ENCODE results near the gene KCNN1. TPM values are rescaled to one million over a fixed set of nuclear protein-coding genes. Genes with fewer than 3 reads are reported as not detected.

KCNN1 gene
- total and polyA plus RNA-seq, 8 donors: 0.06 to 2.8 (median 2.1) TPM

DNA sequence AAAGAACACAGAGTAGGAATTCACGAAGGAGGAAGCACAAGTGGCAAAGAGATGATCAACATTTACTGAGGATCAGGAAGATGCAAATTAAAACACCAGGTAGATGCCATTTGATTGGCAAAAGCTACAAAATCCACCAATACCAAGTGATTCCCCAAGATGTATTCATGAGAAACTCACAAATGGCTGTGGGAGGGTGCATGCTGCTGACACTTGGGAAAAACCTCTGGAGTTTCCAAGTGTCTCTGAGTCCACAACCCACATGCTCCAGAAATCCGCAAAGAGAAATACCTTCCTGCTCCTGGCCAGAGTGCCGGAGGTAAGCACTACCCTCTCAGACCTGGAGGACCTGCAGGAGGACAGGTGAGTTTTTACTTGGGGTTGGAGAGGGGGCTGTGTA, 76.8 kb downstream of the KCNN1 start:
- no peaks in the 10 kb centered on the region for H3K9me3 ChIP-seq
- no peak for ATAC-seq
- no peaks in the 10 kb centered on the region for H3K27me3 ChIP-seq
- H3K4me3 ChIP-seq: no peak overlapping the region
- H3K36me3 ChIP-seq: no peaks in the 10 kb centered on the region
- peaks cover 8 to 22% of the 10 kb centered on the region in 2 donors for H3K4me1 ChIP-seq
- no peak for DNase-seq
- no peak for TF ChIP-seq CTCF (IDR thresholded peaks at IDR 0.05)
- no peak overlapping the region for H3K27ac ChIP-seq
- intact Hi-C loops (cut with DNase I): no loop called here

- peak overlapping the region in 1 of 2 donors; percentile 33 for H3K4me3 ChIP-seq
- no peak for TF ChIP-seq CTCF (IDR thresholded peaks at IDR 0.05)
- H3K27me3 ChIP-seq: no peaks in the 10 kb centered on the region
- ATAC-seq (peak; percentile 88), DNase-seq (peak; percentile 49 to 90 (median 83))
- intact Hi-C loops (cut with DNase I): no loop called here
- H3K27ac ChIP-seq: peak overlapping the region; percentile 72 to 74
- no peaks in the 10 kb centered on the region for H3K36me3 ChIP-seq
- peaks cover 8 to 33% of the 10 kb centered on the region in 2 donors for H3K4me1 ChIP-seq
- no peaks in the 10 kb centered on the region for H3K9me3 ChIP-seq
Measured at GRCh38 chr19:18044825-18045304, 78.0 kb downstream of the KCNN1 start.

DNA sequence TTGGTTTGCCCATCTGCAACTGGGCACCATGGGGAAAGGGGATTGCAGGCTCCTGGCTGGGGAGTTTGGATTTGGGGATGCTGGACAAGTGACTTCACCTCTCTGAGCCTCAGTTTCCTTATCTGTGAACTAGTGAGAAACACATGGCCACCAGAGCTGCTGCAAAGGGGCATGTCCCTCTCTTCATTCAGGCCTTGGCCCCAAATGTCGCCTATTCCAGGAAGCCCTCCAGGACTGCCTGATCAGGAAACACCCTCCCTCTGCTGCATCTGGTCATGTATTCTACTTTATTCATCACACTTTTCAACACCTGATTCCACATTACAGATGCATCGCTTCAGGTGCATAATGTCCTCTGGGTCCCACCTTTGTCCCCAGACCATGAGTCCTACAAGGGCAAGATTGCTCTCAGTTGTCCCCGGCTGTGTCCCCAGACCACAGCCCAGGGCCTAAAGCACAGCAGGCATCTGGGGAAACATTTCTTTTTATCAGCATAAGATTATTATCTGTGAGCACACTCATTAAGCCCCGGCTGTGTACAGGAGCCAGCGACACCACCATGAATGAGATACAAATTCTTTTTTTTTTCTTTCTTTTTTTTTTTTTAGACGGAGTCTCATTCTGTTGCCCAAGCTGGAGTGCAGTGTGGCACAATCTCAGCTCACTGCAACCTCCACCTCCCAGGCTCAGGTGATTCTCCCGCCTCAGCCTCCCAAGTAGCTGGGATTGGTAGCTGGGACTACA, 78.6 kb downstream of the KCNN1 start:
- H3K4me1 ChIP-seq: peaks cover 8 to 40% of the 10 kb centered on the region in 2 donors
- DNase-seq (no peak), ATAC-seq (no peak)
- H3K9me3 ChIP-seq: no peaks in the 10 kb centered on the region
- H3K27ac ChIP-seq: peak overlapping the region; percentile 72 to 74
- peak overlapping the region in 1 of 2 donors; percentile 33 for H3K4me3 ChIP-seq
- H3K36me3 ChIP-seq: no peaks in the 10 kb centered on the region
- intact Hi-C loops (cut with DNase I): no loop called here
- TF ChIP-seq CTCF (IDR thresholded peaks at IDR 0.05): no peak
- no peaks in the 10 kb centered on the region for H3K27me3 ChIP-seq

- H3K4me3 ChIP-seq: no peak overlapping the region
- no peak for TF ChIP-seq CTCF (IDR thresholded peaks at IDR 0.05)
- ATAC-seq: no peak
- no peaks in the 10 kb centered on the region for H3K9me3 ChIP-seq
- intact Hi-C loops (cut with DNase I): no loop called here
- peak overlapping the region in 1 of 2 donors; percentile 72 for H3K27ac ChIP-seq
- peaks cover 8 to 47% of the 10 kb centered on the region in 2 donors for H3K4me1 ChIP-seq
- H3K36me3 ChIP-seq: no peaks in the 10 kb centered on the region
- peaks cover 0 to 4% of the 10 kb centered on the region in 2 donors for H3K27me3 ChIP-seq
- no peak for DNase-seq
Measured at GRCh38 chr19:18046059-18046718, 79.3 kb downstream of the KCNN1 start.

DNA sequence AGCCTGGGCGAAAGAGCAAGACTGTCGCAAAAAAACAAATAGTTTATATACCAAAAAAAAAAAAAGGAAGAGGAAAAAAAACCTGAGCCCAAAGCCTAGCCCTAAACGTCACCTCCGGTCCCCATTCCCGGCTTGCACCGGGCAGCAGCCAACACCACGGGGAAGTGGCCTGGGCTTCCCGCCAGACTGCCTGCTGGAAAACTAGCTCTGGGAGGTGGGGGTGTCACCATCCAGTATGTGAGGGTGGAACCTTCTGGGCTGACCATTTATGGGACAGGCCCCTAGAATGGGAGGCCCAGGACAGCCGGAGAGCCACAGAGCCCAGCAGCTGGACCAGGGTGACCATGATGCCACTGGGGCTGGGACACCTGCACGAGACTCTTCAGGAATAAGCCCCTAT, 82.5 kb downstream of the KCNN1 start:
- H3K27ac ChIP-seq: peak overlapping the region; percentile 60 to 81

More for the DNA sequence above, 82.5 kb downstream of the KCNN1 start:
- Histone ChIP-seq H3K9me3 (no peaks in the 10 kb centered on the region), H3K27me3 (peaks cover 0 to 21% of the 10 kb centered on the region in 2 donors), H3K4me1 (peaks cover 7 to 49% of the 10 kb centered on the region in 2 donors), H3K36me3 (no peaks in the 10 kb centered on the region), H3K4me3 (no peak overlapping the region)
- no peak for TF ChIP-seq CTCF (IDR thresholded peaks at IDR 0.05)
- intact Hi-C loops (cut with DNase I): no loop called here
- peak; percentile 77 for ATAC-seq
- DNase-seq: peak; percentile 45 to 90 (median 78)

Measured in left lung (tissue), 10 donors.